Effector memory CD8-positive, alpha-beta T cell (primary cell): ENCODE measurements around the gene IRF1.
"Not testable (repeated sequence)": the region's sequence is repeated elsewhere in the genome, so short reads cannot be mapped to it uniquely, and the experiment has no call there.

ENCODE experiments used
- ATAC-seq: fragments of 150-1000 bp; cut with Tn5 transposase; replicated peaks from 2 replicates; pipeline ENCODE4 v1.10.0; 2021; ENCODE audit warnings: mild to moderate bottlenecking, moderate library complexity
- DNase-seq, 3 experiments: peaks; one replicate each; pipeline ENCODE4 v3.0.0; 2021
- H3K27ac Mint-ChIP-seq, 2 donors: one replicate each; pipeline ENCODE4 v1.8.0; 2022; ENCODE audit warnings: mild to moderate bottlenecking in 2 of 2, mixed read lengths in 2 of 2, moderate library complexity in 2 of 2
- H3K27me3 Mint-ChIP-seq, 2 donors: one replicate each; pipeline ENCODE4 v1.8.0; 2022; ENCODE audit warnings: mixed read lengths in 2 of 2
- H3K36me3 Mint-ChIP-seq: one replicate; pipeline ENCODE4 v1.8.0; 2022; ENCODE audit warnings: mild to moderate bottlenecking, moderate library complexity, mixed read lengths; ENCODE audit not compliant: insufficient read depth
- H3K4me1 Mint-ChIP-seq, 2 donors: one replicate each; pipeline ENCODE4 v1.8.0; 2022; ENCODE audit warnings: low read depth in 2 of 2, mixed read lengths in 2 of 2
- H3K4me3 Mint-ChIP-seq, 2 donors: one replicate each; pipeline ENCODE4 v1.8.0; 2022; ENCODE audit warnings: mild to moderate bottlenecking in 2 of 2, mixed read lengths in 2 of 2, moderate library complexity in 2 of 2
- H3K9me3 Mint-ChIP-seq, 2 donors: one replicate each; pipeline ENCODE4 v1.8.0; 2022; ENCODE audit warnings: mixed read lengths in 2 of 2

The IRF1 gene

DNA sequence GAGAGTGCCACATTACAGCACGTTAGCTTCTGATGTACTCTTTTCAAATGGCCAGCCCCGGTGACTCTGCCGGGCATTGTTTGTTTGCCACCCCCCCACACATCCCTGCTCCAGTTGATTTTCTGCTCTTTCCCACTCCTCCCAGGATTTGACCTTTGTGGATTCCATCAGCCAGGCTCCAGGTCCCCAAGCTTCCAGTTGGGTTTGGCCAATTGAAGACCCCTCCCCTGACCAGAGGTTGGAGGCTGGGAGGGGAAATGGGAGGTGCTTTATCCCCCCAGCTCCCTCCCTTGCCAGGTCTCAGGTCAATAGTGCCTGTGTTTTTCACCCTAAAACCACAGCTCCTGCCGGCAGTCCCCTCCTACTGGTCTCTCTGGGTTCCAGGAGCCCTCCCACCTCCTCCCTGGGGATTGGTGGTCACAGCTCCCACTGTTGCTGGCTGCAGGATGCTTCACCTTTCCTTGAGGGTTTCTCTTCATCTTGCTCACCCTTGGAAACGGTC lies 34.9 kb downstream of the IRF1 start:
- Mint-ChIP-seq H3K27me3 (no peaks in the 10 kb centered on the region), H3K4me3 (peak overlapping the region; percentile 74 to 82), H3K9me3 (peaks cover 3 to 5% of the 10 kb centered on the region in 2 donors), H3K27ac (peak overlapping the region; percentile 99), H3K4me1 (peaks cover 88 to 93% of the 10 kb centered on the region in 2 donors), H3K36me3 (peaks cover 62% of the 10 kb centered on the region)
- DNase-seq, result no peak
- no peak for ATAC-seq

DNA sequence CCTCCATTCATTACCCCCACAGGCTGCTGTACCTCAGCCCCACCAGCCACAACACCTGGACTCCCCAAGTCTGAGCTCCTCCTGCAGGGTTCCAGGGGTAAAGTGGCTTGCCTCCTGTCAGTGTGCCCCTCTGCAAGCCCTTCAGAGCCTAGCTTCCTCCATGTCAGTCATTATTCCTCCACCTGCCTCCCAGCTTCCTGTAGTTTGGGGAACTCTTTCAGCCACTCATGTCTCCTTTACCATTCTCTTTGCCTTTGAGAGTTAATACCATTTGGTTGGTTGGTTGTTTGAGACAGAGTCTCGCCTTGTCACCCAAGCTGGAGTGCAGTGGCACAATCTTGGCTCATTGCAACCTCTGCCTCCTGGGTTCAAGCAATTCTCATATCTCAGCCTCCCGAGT lies 36.2 kb downstream of the IRF1 start:
- peak overlapping the region; percentile 99 for H3K27ac Mint-ChIP-seq
- peaks cover 65% of the 10 kb centered on the region for H3K36me3 Mint-ChIP-seq
- ATAC-seq (no peak), DNase-seq (no peak)
- peak overlapping the region; percentile 74 to 82 for H3K4me3 Mint-ChIP-seq
- peaks cover 75 to 90% of the 10 kb centered on the region in 2 donors for H3K4me1 Mint-ChIP-seq
- H3K27me3 Mint-ChIP-seq, result no peaks in the 10 kb centered on the region
- H3K9me3 Mint-ChIP-seq, result peaks cover 0 to 3% of the 10 kb centered on the region in 2 donors

DNA sequence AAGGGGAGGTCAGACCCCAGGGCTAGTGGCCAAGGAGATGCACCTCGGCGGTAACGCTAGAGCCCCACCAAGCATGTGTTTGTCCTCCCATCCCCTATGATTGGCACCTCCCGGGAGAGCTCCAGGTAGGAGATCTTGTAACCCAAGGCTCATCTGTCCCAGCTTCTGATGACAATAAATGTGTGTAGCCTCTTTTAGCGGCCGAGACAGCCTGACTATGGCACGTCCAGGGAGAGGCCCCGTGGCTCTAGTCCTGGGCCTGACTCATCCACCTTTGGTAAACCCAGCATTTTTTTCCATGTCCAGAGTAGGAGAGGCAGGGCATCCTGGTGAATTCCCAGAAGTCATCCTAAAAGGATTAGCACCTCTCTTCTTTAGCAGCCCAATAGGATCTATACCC lies 39.2 kb downstream of the IRF1 start:
- Mint-ChIP-seq H3K4me3 (peak overlapping the region in 1 of 2 donors; percentile 27), H3K4me1 (peaks cover 74 to 90% of the 10 kb centered on the region in 2 donors), H3K9me3 (peaks cover 0 to 3% of the 10 kb centered on the region in 2 donors), H3K27ac (peak overlapping the region in 1 of 2 donors; percentile 99), H3K27me3 (no peaks in the 10 kb centered on the region), H3K36me3 (peaks cover 66% of the 10 kb centered on the region)
- ATAC-seq (no peak), DNase-seq (no peak)

DNA sequence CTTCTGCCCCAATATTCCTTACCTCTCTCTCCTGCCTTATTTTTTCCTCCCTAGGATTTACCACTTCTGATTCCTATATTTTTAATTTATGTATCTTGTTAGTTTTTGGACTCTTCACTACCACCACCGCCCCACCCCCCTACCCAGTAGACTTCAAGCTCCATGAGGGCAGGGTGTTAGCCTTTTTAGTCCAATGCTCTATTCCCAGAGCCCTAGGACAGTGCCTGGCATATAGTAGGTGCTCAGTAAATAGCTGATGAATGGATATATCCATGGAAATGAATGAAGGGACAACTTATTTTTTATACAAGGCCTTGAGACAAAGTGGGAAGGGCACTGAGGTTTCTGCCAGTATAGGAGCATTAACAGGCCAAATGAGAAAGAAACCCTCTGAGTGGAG lies 41.5 kb downstream of the IRF1 start:
- peaks cover 46% of the 10 kb centered on the region for H3K36me3 Mint-ChIP-seq
- peak overlapping the region; percentile 21 to 99 for H3K27ac Mint-ChIP-seq
- H3K27me3 Mint-ChIP-seq, result no peaks in the 10 kb centered on the region
- H3K4me3 Mint-ChIP-seq, result peak overlapping the region in 1 of 2 donors; percentile 65
- H3K4me1 Mint-ChIP-seq, result peaks cover 72 to 89% of the 10 kb centered on the region in 2 donors
- DNase-seq, result no peak
- no peak for ATAC-seq
- H3K9me3 Mint-ChIP-seq, result no peaks in the 10 kb centered on the region

DNA sequence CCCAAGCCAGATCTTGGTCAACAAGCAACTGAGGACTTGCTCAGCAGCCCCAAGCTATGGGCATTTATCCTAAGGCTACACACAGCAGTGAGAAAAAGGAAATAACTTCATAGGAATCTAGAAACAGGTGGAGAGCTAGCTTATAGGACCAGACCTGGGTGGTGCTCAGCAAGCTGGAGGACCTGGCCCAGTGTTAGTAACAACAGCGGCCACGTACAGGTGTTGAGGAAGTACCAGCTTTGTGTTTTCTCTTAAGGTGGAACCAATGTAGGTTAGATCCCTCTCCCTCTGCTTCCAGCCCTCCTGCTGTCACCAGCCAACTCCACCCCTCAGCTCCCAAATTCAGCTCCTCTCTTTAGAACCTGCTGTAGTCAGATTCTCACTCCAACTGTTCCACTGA lies 43.4 kb downstream of the IRF1 start:
- Mint-ChIP-seq H3K4me3 (peak overlapping the region; percentile 65 to 66), H3K36me3 (peaks cover 43% of the 10 kb centered on the region), H3K4me1 (peaks cover 72 to 87% of the 10 kb centered on the region in 2 donors), H3K9me3 (no peaks in the 10 kb centered on the region), H3K27ac (peak overlapping the region; percentile 21 to 99), H3K27me3 (no peaks in the 10 kb centered on the region)
- DNase-seq (no peak), ATAC-seq (peak; percentile 59)

DNA sequence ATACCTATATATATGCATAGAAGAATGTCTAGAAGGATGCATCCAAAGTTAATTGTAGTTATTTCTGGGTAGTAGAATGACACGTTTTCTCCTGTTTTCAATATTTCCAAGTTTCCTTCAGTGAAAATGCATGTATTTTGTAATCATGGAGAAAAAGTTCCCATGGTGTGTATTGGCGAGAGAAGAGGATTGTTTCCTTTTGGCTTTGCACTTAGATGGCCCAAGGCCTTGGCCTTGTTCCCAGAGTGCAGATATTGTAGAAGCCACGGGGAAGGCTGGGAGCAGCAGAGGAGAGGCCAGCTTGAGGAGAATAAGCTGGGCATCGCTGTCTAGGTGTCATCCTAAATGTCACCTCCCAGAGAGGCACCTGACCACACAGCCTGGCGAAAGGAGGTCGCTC lies 44.0 kb downstream of the IRF1 start:
- no peak for DNase-seq
- Mint-ChIP-seq H3K36me3 (peaks cover 43% of the 10 kb centered on the region), H3K4me3 (peak overlapping the region; percentile 65 to 66), H3K27me3 (no peaks in the 10 kb centered on the region), H3K27ac (peak overlapping the region; percentile 21 to 99), H3K4me1 (peaks cover 77 to 92% of the 10 kb centered on the region in 2 donors), H3K9me3 (no peaks in the 10 kb centered on the region)
- peak; percentile 46 for ATAC-seq

DNA sequence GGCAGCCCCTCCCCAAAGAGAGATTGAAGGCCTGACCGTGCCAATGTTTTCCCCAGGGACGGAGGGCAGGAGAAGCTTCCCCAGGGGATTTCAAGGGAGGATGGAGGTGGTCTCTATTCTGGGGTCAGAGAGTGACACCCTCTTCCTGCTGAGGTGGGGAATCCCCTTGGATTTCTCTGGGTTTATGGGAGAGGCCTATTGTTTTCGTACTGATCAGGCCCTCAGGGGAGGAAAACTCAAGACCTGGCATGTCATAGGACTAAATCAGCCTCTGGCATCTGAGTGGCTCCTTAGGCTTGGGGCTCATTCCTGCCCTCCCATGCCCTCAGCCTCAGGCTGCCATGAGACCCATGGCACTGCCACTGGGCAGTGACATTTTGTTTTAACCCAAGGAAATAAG lies 44.6 kb downstream of the IRF1 start:
- Mint-ChIP-seq H3K9me3 (no peaks in the 10 kb centered on the region), H3K4me1 (peaks cover 77 to 90% of the 10 kb centered on the region in 2 donors), H3K4me3 (no peak overlapping the region), H3K27me3 (no peaks in the 10 kb centered on the region), H3K36me3 (peaks cover 42% of the 10 kb centered on the region), H3K27ac (peak overlapping the region; percentile 21 to 99)
- no peak for DNase-seq
- ATAC-seq, result no peak

DNA sequence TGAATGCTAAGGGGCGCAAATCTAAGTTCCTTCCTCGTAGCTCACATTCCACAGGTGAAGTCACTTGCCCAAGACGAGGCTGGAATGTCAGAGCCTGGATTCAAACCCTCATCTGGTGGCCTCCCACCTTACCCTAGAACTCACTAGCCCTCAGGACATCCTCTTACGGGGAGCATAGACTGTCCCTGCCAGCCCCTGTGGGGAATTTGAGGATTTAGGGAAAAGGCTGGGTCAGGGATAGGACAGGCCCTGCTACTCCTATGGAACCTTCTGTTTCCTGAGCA lies 45.0 kb downstream of the IRF1 start:
- Mint-ChIP-seq H3K27ac (peak overlapping the region; percentile 21 to 99), H3K27me3 (no peaks in the 10 kb centered on the region), H3K9me3 (no peaks in the 10 kb centered on the region), H3K4me1 (peaks cover 75 to 90% of the 10 kb centered on the region in 2 donors), H3K4me3 (no peak overlapping the region), H3K36me3 (peaks cover 39% of the 10 kb centered on the region)
- no peak for ATAC-seq
- DNase-seq, result no peak

DNA sequence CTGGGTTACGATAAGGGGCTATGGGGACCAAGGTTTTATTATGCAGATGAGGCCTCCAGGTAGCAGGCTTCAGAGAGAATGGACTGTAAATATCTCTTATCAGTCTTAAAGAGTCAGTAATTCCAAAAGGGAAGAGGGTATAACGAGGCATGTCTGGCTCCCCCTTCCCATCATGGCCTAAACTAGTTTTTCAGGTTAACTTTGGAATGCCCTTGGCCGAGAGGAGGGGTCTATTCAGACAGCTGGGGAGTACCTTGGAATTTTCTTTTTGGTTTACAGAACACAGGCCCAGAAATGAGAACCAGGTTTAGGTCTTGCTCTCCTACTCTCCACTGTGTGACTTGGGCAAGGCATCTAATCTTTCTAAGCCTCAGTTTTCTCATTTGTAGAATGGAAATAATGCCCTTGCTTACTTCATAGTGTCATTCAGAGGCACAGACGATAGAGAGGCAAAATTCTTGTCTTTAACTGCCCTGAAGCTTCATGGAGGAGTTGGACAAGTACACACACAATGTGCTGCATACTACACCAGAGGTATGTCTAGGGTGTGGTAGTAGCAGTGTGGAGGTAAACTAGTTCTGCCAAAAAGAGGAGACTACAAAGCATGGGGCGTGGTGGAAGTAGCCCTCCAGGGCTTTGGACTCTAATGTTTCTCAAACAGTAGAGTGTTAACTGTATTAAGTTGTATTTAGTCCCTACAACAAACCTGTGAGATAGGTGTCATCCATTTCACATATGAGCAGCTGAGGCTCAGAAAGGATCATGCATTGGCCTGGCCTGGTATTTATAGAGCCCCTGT lies 45.5 kb downstream of the IRF1 start:
- no peak for DNase-seq
- Mint-ChIP-seq H3K9me3 (no peaks in the 10 kb centered on the region), H3K4me1 (peaks cover 79 to 90% of the 10 kb centered on the region in 2 donors), H3K27ac (peak overlapping the region; percentile 21 to 99), H3K36me3 (peaks cover 38% of the 10 kb centered on the region), H3K4me3 (peak overlapping the region; percentile 21 to 50), H3K27me3 (no peaks in the 10 kb centered on the region)
- no peak for ATAC-seq

DNA sequence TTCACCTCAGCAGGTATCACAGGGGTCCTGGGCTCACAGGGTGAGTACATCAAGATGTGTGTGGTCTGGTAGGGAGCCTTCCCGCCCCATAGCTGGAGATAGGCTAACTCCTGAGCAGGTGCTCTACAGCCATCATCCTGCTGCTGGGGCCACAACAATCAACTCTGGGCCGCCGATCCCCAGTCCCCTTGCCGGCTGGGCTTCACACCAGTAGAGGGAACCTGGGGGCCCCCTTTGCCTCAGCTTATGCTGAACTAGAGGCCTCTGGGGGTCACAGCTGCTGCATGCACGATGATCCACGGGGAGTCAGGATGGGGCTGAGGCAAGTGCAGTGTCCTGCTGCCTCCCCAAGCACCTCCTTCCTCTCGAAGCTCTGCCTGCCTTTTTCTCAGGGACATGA lies 46.5 kb downstream of the IRF1 start:
- H3K36me3 Mint-ChIP-seq, result peaks cover 35% of the 10 kb centered on the region
- H3K9me3 Mint-ChIP-seq, result no peaks in the 10 kb centered on the region
- peak overlapping the region; percentile 21 to 99 for H3K27ac Mint-ChIP-seq
- ATAC-seq (no peak), DNase-seq (no peak)
- H3K4me3 Mint-ChIP-seq, result peak overlapping the region in 1 of 2 donors; percentile 50
- no peaks in the 10 kb centered on the region for H3K27me3 Mint-ChIP-seq
- peaks cover 86 to 92% of the 10 kb centered on the region in 2 donors for H3K4me1 Mint-ChIP-seq

DNA sequence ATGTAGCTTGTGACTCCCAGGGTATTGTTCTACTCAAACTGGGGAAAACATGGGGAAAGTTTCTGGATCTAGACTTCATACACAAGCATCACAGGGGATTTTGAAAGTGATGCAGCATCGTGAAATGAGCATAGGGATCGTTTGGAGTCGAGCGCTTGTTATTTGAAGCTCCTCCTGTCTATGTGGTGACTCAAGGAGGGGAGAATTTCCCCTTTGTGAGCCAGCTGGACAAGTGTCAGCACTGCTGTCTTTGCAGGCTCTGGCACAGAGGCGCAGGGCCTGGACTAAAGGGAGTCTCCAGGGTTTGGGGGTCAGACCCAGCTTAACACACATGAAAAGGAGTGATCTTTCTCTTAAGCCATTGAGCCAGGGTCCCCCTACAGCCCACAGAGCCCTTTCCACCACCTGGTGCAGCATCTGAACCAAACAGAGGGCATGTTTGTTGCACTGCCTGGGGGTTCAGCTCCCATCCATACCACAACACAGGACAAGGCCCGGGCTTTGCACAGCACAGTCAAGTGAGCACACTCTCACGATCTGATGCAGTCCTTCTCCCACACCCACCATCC lies 51.0 kb downstream of the IRF1 start:
- Mint-ChIP-seq H3K4me1 (peaks cover 82 to 89% of the 10 kb centered on the region in 2 donors), H3K27ac (peak overlapping the region; percentile 96 to 99), H3K9me3 (no peaks in the 10 kb centered on the region), H3K27me3 (no peaks in the 10 kb centered on the region), H3K36me3 (peaks cover 37% of the 10 kb centered on the region), H3K4me3 (peak overlapping the region; percentile 60 to 63)
- DNase-seq (no peak), ATAC-seq (no peak)

DNA sequence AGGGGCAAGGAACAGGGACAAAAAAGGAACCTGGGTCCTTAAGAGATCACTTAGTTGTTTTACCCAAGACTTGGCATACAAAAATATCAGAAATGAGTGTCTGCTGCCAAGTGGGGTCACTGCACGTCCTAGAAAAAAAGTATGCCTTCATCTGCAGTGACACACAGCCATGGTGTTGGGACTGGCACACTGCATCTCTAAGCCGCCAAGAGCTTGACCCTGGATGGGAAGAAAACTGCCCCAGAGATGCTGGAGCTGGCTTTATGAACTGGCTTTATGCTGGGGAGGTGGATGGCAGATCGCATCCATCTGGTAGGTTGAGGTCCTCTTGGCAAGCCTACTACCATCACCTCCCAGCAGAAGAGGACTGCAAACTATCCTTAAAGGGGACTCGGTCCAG lies 51.7 kb downstream of the IRF1 start:
- H3K36me3 Mint-ChIP-seq, result peaks cover 43% of the 10 kb centered on the region

DNA sequence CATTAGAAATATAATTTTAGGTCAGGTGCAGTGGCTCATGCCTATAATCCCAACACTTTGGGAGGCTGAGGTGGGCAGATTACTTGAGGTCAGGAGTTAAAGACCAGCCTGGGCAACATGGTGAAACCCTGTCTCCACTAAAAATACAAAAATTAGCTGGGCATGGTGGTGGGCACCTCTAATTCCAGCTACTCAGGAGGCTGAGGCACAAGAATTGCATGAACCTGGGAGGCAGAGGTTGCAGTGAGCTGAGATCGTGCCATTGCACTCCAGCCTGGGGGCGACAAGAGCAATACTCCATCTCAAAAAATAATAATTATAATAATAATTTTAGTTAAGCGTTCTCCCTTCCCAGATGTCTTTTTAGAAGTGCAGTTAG lies 52.3 kb downstream of the IRF1 start:
- peak overlapping the region; percentile 64 to 68 for H3K4me3 Mint-ChIP-seq
- DNase-seq, H3K9me3 Mint-ChIP-seq, H3K27me3 Mint-ChIP-seq, ATAC-seq: not testable (repeated sequence)
- peak overlapping the region; percentile 96 to 99 for H3K27ac Mint-ChIP-seq
- peaks cover 49% of the 10 kb centered on the region for H3K36me3 Mint-ChIP-seq
- peaks cover 79 to 91% of the 10 kb centered on the region in 2 donors for H3K4me1 Mint-ChIP-seq

More for the DNA sequence above, 51.7 kb downstream of the IRF1 start:
- H3K9me3 Mint-ChIP-seq, result no peaks in the 10 kb centered on the region
- no peaks in the 10 kb centered on the region for H3K27me3 Mint-ChIP-seq
- peak overlapping the region; percentile 60 to 63 for H3K4me3 Mint-ChIP-seq
- peak overlapping the region; percentile 96 to 99 for H3K27ac Mint-ChIP-seq
- DNase-seq (no peak), ATAC-seq (peak; percentile 38)
- peaks cover 82 to 89% of the 10 kb centered on the region in 2 donors for H3K4me1 Mint-ChIP-seq
